HepG2 (cell line): Measurements from ENCODE around the gene MYH7. TPM values are rescaled to one million over a fixed set of nuclear protein-coding genes. Genes with fewer than 3 reads are reported as not detected.

Experiments used
- CAMTA2 ChIP-seq: sonication (generic); formaldehyde crosslinking; IDR thresholded peaks from 2 replicates; pipeline ENCODE4 v1.4.0; 2020; ENCODE audit warnings: mild to moderate bottlenecking, missing genetic modification reagents, borderline replicate concordance
- CBX5 ChIP-seq: sonication (generic); formaldehyde crosslinking; IDR thresholded peaks from 2 replicates; pipeline ENCODE4 v1.4.0; 2020; ENCODE audit warnings: missing genetic modification reagents, borderline replicate concordance
- CEBPB ChIP-seq: IDR thresholded peaks from 2 replicates; pipeline ENCODE4 v1.6.1; 2011; ENCODE audit warnings: low read depth, low read length, improper control_type of control experiment, borderline replicate concordance
- CHD2 ChIP-seq: IDR thresholded peaks from 2 replicates; pipeline ENCODE4 v1.6.1; 2011; ENCODE audit warnings: low read depth, low read length, improper control_type of control experiment
- CREM ChIP-seq, 2 experiments: sonication (generic) in 1 of 2; formaldehyde crosslinking in 1 of 2; IDR thresholded peaks; 2 replicates each; pipeline versions ENCODE4 v1.4.0 to v1.6.1; 2016 to 2020; ENCODE audit warnings: antibody characterized with exemption in 1 of 2, mild to moderate bottlenecking in 1 of 2, missing genetic modification reagents in 1 of 2
- KLF16 ChIP-seq, 2 experiments: sonication (generic) in 1 of 2; formaldehyde crosslinking in 1 of 2; IDR thresholded peaks; 2 replicates each; pipeline versions ENCODE4 v1.6.1 to v1.8.0; 2016 to 2023; ENCODE audit warnings: missing genetic modification reagents in 2 of 2, missing compliant biosample characterization in 1 of 2
- NCOR1 ChIP-seq: fragments of 200-600 bp; sonication (generic); IDR thresholded peaks from 2 replicates; pipeline ENCODE4 v1.7.0; 2017; ENCODE audit warnings: antibody characterized with exemption, low read length, borderline replicate concordance
- RAD21 ChIP-seq: fragments of 450-650 bp; formaldehyde crosslinking; IDR thresholded peaks from 2 replicates; pipeline ENCODE4 v1.5.0; 2020; ENCODE audit warnings: mild to moderate bottlenecking
- YEATS4 ChIP-seq: sonication (generic); formaldehyde crosslinking; IDR thresholded peaks from 2 replicates; pipeline ENCODE4 v1.4.0; 2020; ENCODE audit warnings: missing genetic modification reagents, borderline replicate concordance
- ZNF264 ChIP-seq: sonication (generic); formaldehyde crosslinking; IDR thresholded peaks from 2 replicates; pipeline ENCODE4 v1.4.0; 2020; ENCODE audit warnings: missing genetic modification reagents
- ZNF530 ChIP-seq: sonication (generic); formaldehyde crosslinking; IDR thresholded peaks from 2 replicates; pipeline ENCODE4 v1.5.0; 2020; ENCODE audit warnings: low read depth, mild to moderate bottlenecking, missing genetic modification reagents
- ZSCAN12 ChIP-seq: sonication (generic); formaldehyde crosslinking; IDR thresholded peaks from 2 replicates; pipeline ENCODE4 v1.9.0; 2021; ENCODE audit warnings: mild to moderate bottlenecking, missing genetic modification reagents
- polyA plus RNA-seq, 8 experiments: library from polyadenylated mRNA; depleted of rRNA in 3 of 8; stranded (reverse) in 7 of 8; unstranded in 1 of 8; fragments of >200 nt; fragmentation: Illumina TruSeq in 4 of 8; extraction: Trizol in 4 of 8; gene quantifications; 2 replicates each; pipeline versions ENCODE4 v1.2.1 to v1.2.3, GENCODE V29; 2011 to 2016; ENCODE audit warnings: low read depth in 4 of 8, missing spikeins in 1 of 8, mixed read lengths in 1 of 8; ENCODE audit not compliant: insufficient read depth in 1 of 8
- total RNA-seq, 5 experiments: library from RNA; depleted of rRNA; stranded (reverse); fragments of >200 nt; fragmentation: Illumina TruSeq; extraction: Trizol; gene quantifications; 2 replicates each; pipeline ENCODE4 v1.2.3, GENCODE V29; 2016; ENCODE audit warnings: low read depth in 1 of 5
- TF ChIP-seq, protein P1 (sequence below): sonication (generic); formaldehyde crosslinking; IDR thresholded peaks from 2 replicates; pipeline ENCODE4 v1.5.0; 2020; ENCODE audit warnings: mild to moderate bottlenecking, missing genetic modification reagents, borderline replicate concordance
- TF ChIP-seq, protein P2 (sequence below): sonication (generic); IDR thresholded peaks from 2 replicates; pipeline ENCODE4 v1.6.1; 2016; ENCODE audit warnings: low read depth, borderline replicate concordance
- TF ChIP-seq, protein P3 (sequence below): sonication (generic); formaldehyde crosslinking; conservative IDR thresholded peaks from 2 replicates; pipeline ENCODE4 v1.8.1; 2023; ENCODE audit warnings: missing genetic modification reagents

The MYH7 gene
- total and polyA plus RNA-seq, 2 of the 13 experiments (the other 11 are each of a cell fraction or from before 2014, with no cell fraction given): 0.04 TPM; not detected in 1

DNA sequence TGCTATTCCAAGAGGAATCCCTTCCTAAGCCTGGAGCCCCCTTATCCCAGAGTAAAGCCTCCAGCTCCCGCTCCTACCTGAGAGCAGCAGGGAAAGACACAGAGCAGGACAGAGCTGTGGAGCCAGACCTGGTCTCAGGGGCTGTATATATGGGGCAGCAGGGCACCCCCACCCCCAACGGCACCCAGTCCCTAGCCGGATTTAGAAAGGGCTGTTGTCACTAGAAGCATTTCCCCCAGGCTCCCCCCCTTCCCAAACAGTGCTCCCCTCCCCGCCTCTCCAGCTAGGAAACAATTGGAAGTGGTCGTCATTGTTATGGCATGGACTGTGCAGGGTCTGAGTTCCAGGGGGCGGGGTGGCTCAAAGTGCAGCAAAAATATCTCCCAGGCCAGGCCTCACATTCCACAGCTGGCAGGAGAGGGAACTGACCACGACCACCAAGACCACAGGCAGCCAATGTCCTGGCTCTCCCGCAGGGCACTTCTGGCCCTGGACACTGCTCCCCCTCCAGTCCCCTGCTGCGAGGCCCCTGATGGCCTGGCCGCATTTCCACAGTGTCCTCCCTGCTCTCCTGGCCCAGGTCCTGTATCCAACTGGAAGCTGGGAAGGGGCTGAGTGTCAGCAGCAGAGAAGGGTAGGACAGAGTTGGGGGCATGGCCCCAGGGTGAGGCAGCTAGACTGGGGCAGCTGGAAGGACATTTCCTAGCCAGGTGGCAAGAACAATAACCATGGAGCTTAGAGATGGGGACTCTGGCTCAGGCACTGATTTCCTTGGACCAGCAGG is at the start of gene MYH7 (continued):
- TF ChIP-seq CEBPB (no peak), ZNF264 (CRISPR knock-in tag) (no peak), CREM (IDR thresholded peaks at IDR 0.05) (no peak), CREM (CRISPR knock-in tag; IDR thresholded peaks at IDR 0.05) (no peak), RAD21 (CRISPR knock-in tag) (0 out of 2 replicates have a peak, but pooled peaks have one; percentile 47), CHD2 (no peak), ZNF530 (CRISPR knock-in tag) (no peak), KLF16 (CRISPR knock-in tag; IDR thresholded peaks at IDR 0.05) (no peak), NCOR1 (peak; percentile 94), CAMTA2 (CRISPR knock-in tag) (no peak), CBX5 (CRISPR knock-in tag) (no peak), YEATS4 (CRISPR knock-in tag) (no peak), ZSCAN12 (CRISPR knock-in tag) (no peak)
- TF ChIP-seq, protein P1, sequence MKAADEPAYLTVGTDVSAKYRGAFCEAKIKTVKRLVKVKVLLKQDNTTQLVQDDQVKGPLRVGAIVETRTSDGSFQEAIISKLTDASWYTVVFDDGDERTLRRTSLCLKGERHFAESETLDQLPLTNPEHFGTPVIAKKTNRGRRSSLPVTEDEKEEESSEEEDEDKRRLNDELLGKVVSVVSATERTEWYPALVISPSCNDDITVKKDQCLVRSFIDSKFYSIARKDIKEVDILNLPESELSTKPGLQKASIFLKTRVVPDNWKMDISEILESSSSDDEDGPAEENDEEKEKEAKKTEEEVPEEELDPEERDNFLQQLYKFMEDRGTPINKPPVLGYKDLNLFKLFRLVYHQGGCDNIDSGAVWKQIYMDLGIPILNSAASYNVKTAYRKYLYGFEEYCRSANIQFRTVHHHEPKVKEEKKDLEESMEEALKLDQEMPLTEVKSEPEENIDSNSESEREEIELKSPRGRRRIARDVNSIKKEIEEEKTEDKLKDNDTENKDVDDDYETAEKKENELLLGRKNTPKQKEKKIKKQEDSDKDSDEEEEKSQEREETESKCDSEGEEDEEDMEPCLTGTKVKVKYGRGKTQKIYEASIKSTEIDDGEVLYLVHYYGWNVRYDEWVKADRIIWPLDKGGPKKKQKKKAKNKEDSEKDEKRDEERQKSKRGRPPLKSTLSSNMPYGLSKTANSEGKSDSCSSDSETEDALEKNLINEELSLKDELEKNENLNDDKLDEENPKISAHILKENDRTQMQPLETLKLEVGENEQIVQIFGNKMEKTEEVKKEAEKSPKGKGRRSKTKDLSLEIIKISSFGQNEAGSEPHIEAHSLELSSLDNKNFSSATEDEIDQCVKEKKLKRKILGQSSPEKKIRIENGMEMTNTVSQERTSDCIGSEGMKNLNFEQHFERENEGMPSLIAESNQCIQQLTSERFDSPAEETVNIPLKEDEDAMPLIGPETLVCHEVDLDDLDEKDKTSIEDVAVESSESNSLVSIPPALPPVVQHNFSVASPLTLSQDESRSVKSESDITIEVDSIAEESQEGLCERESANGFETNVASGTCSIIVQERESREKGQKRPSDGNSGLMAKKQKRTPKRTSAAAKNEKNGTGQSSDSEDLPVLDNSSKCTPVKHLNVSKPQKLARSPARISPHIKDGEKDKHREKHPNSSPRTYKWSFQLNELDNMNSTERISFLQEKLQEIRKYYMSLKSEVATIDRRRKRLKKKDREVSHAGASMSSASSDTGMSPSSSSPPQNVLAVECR: peak; percentile 66
- TF ChIP-seq, protein P2, sequence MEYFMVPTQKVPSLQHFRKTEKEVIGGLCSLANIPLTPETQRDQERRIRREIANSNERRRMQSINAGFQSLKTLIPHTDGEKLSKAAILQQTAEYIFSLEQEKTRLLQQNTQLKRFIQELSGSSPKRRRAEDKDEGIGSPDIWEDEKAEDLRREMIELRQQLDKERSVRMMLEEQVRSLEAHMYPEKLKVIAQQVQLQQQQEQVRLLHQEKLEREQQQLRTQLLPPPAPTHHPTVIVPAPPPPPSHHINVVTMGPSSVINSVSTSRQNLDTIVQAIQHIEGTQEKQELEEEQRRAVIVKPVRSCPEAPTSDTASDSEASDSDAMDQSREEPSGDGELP: peak; percentile 84; the same call in 1 of the 2 replicates
- TF ChIP-seq, protein P3, sequence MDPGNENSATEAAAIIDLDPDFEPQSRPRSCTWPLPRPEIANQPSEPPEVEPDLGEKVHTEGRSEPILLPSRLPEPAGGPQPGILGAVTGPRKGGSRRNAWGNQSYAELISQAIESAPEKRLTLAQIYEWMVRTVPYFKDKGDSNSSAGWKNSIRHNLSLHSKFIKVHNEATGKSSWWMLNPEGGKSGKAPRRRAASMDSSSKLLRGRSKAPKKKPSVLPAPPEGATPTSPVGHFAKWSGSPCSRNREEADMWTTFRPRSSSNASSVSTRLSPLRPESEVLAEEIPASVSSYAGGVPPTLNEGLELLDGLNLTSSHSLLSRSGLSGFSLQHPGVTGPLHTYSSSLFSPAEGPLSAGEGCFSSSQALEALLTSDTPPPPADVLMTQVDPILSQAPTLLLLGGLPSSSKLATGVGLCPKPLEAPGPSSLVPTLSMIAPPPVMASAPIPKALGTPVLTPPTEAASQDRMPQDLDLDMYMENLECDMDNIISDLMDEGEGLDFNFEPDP: no peak
